Osteoblast (primary cell): ENCODE data around the gene CTNNAL1. TPM values are rescaled to one million over a fixed set of nuclear protein-coding genes. Genes with fewer than 3 reads are reported as not detected.
"Not testable (repeated sequence)": the region's sequence is repeated elsewhere in the genome, so short reads cannot be mapped to it uniquely, and the experiment has no call there.

ENCODE experiments used
- DNase-seq: peaks from one replicate; pipeline ENCODE4 v3.0.0; 2011; ENCODE audit warnings: low spot score, mixed read lengths; ENCODE audit not compliant: insufficient read length; ENCODE audit errors: missing footprints
- H2AFZ ChIP-seq: 2 replicates; pipeline ENCODE4 v1.6.0; 2011; ENCODE audit warnings: mild to moderate bottlenecking, low read length
- H3K27ac ChIP-seq: 2 replicates; pipeline ENCODE4 v1.5.1; 2011; ENCODE audit warnings: mild to moderate bottlenecking, low read depth, low read length, moderate library complexity
- H3K27me3 ChIP-seq: 2 replicates; pipeline ENCODE4 v1.6.0; 2012; ENCODE audit warnings: mild to moderate bottlenecking, control low read depth, inconsistent platforms, low read length, moderate library complexity; ENCODE audit not compliant: insufficient read depth
- H3K36me3 ChIP-seq: 2 replicates; pipeline ENCODE4 v1.5.1; 2011; ENCODE audit warnings: mild to moderate bottlenecking, low read length, control low read depth, moderate library complexity; ENCODE audit not compliant: insufficient read depth
- H3K4me1 ChIP-seq: 2 replicates; pipeline ENCODE4 v1.5.1; 2011; ENCODE audit warnings: mild to moderate bottlenecking, low read length, control low read depth, moderate library complexity; ENCODE audit not compliant: insufficient read depth
- H3K4me2 ChIP-seq: 2 replicates; pipeline ENCODE4 v1.6.0; 2011; ENCODE audit warnings: mild to moderate bottlenecking, low read length; ENCODE audit not compliant: insufficient read depth
- H3K4me3 ChIP-seq: fragments of 200-600 bp; sonication (generic); 3 replicates; pipeline ENCODE4 v1.5.1; 2012; ENCODE audit warnings: mild to moderate bottlenecking, low read length, inconsistent platforms; ENCODE audit not compliant: insufficient read depth
- H3K79me2 ChIP-seq: 2 replicates; pipeline ENCODE4 v1.6.0; 2012; ENCODE audit warnings: mild to moderate bottlenecking, low read length, control low read depth, inconsistent platforms; ENCODE audit not compliant: insufficient read depth
- H3K9me3 ChIP-seq: 2 replicates; pipeline ENCODE4 v1.5.1; 2011; ENCODE audit warnings: low read depth, low read length, control low read depth
- H4K20me1 ChIP-seq: 2 replicates; pipeline ENCODE4 v1.6.0; 2012; ENCODE audit warnings: mild to moderate bottlenecking, low read length, control low read depth; ENCODE audit not compliant: insufficient read depth
- CTCF ChIP-seq: IDR thresholded peaks from 2 replicates; pipeline ENCODE4 v1.5.1; 2011; ENCODE audit warnings: mild to moderate bottlenecking, low read depth, low read length, moderate library complexity; ENCODE audit errors: extremely low read depth
- total RNA-seq: library from RNA; depleted of rRNA; stranded (reverse); fragments of >200 nt; gene quantifications from 2 replicates; pipeline ENCODE4 v1.2.3, GENCODE V29; 2012

The CTNNAL1 gene
- total RNA-seq, 1 donor = 118 TPM

GRCh38 chr9:108904161-108904560, 109.1 kb downstream of the CTNNAL1 start:
- Histone ChIP-seq H4K20me1 (no peaks in the 10 kb centered on the region), H3K27ac (no peak overlapping the region), H3K4me1 (no peaks in the 10 kb centered on the region), H3K4me2 (no peak overlapping the region), H3K9me3 (no peaks in the 10 kb centered on the region), H2AFZ (no peak overlapping the region), H3K27me3 (no peaks in the 10 kb centered on the region), H3K79me2 (no peaks in the 10 kb centered on the region), H3K36me3 (peaks cover 75% of the 10 kb centered on the region), H3K4me3 (no peak overlapping the region)
- no peak for DNase-seq
- no peak for TF ChIP-seq CTCF

GRCh38 chr9:108903420-108904103, 109.7 kb downstream of the CTNNAL1 start:
- Histone ChIP-seq H3K4me3 (no peak overlapping the region), H3K27ac (no peak overlapping the region), H3K4me1 (no peaks in the 10 kb centered on the region), H3K4me2 (no peak overlapping the region), H2AFZ (no peak overlapping the region), H3K36me3 (peaks cover 79% of the 10 kb centered on the region), H3K9me3 (no peaks in the 10 kb centered on the region), H3K27me3 (no peaks in the 10 kb centered on the region), H3K79me2 (no peaks in the 10 kb centered on the region), H4K20me1 (no peaks in the 10 kb centered on the region)
- no peak for TF ChIP-seq CTCF
- DNase-seq = no peak

- DNase-seq = no peak
- TF ChIP-seq CTCF = no peak
- Histone ChIP-seq H3K9me3 (no peaks in the 10 kb centered on the region), H3K36me3 (peaks cover 70% of the 10 kb centered on the region), H3K79me2 (no peaks in the 10 kb centered on the region), H4K20me1 (no peaks in the 10 kb centered on the region), H3K27ac (no peak overlapping the region), H3K4me1 (no peaks in the 10 kb centered on the region), H3K4me3 (no peak overlapping the region), H2AFZ (no peak overlapping the region), H3K27me3 (no peaks in the 10 kb centered on the region), H3K4me2 (no peak overlapping the region)
Observed at GRCh38 chr9:108900176-108900575, 113.1 kb downstream of the CTNNAL1 start.

- H3K27me3 ChIP-seq, H3K9me3 ChIP-seq, DNase-seq, H3K27ac ChIP-seq, H3K4me1 ChIP-seq, H3K4me2 ChIP-seq, H3K4me3 ChIP-seq, H3K79me2 ChIP-seq, H2AFZ ChIP-seq, H4K20me1 ChIP-seq: not testable (repeated sequence)
- peaks cover 71% of the 10 kb centered on the region for H3K36me3 ChIP-seq
Observed at GRCh38 chr9:108899023-108899695, 114.1 kb downstream of the CTNNAL1 start.
